Lower leg skin (tissue), 3 donors: ENCODE measurements around the gene SCRN2.

ENCODE experiments used
- POLR2A ChIP-seq, 2 donors: fragments of 450-650 bp; IDR thresholded peaks; one replicate each; pipeline ENCODE4 v1.6.1; 2016 to 2017; ENCODE audit warnings: antibody characterized with exemption in 2 of 2, mild to moderate bottlenecking in 1 of 2, moderate library complexity in 1 of 2
- TF ChIP-seq, protein P1 (sequence below), 3 donors: fragments of 450-650 bp; IDR thresholded peaks; one replicate each; pipeline ENCODE4 v1.5.1; 2016; ENCODE audit warnings: antibody characterized with exemption in 3 of 3, mild to moderate bottlenecking in 3 of 3, moderate library complexity in 2 of 3

DNA sequence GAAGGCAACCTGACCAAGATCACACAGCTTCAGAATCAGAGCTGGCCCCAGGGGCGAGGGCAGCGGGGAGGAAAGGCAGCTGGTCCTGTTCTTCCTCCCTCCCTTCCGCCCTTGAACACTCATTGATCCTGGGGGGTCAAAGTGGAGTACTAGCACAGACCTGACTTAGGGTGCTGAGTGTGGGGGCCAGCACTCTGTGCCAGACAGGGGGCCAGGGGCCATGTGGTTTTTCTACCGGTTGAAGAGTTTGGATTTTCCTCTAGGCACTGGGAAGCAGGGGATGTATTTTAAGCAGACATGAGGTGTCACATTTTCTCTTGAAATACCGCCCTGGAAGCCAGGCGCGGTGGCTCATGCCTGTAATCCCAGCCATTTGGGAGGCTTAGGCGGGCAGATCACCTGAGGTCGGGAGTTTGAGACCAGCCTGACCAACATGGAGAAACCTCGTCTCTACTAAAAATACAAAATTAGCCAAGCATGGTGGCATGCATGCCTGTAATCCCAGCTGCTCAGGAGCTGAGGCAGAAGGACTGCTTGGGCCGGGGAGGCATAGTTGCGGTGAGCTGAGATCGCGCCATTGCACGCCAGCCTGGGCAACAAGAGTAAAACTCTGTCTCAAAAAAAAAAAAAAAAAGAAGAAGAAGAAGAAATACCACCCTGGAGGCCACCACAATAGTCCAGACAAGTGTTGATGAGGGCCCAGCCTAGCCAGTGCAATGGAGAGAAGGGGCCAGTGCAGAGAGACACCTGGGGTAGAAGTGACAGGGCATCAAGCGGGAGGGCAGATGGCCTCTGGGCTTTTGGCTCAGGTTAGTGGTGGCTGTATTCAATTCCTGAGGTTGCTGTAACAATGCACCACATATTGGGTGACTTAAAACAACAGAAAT lies 34.8 kb downstream of the SCRN2 start:
- TF ChIP-seq, protein P1, sequence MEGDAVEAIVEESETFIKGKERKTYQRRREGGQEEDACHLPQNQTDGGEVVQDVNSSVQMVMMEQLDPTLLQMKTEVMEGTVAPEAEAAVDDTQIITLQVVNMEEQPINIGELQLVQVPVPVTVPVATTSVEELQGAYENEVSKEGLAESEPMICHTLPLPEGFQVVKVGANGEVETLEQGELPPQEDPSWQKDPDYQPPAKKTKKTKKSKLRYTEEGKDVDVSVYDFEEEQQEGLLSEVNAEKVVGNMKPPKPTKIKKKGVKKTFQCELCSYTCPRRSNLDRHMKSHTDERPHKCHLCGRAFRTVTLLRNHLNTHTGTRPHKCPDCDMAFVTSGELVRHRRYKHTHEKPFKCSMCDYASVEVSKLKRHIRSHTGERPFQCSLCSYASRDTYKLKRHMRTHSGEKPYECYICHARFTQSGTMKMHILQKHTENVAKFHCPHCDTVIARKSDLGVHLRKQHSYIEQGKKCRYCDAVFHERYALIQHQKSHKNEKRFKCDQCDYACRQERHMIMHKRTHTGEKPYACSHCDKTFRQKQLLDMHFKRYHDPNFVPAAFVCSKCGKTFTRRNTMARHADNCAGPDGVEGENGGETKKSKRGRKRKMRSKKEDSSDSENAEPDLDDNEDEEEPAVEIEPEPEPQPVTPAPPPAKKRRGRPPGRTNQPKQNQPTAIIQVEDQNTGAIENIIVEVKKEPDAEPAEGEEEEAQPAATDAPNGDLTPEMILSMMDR (IDR thresholded peaks at IDR 0.05), result no peak
- no peak for TF ChIP-seq POLR2A (IDR thresholded peaks at IDR 0.05)
